ENCODE results near the gene RFT1.
A peak's percentile ranks its signal among the peaks of the same experiment; 100 is the strongest.

The RFT1 gene

GRCh38 chr3:53092216-53092615 lies 38.0 kb downstream of the RFT1 start:
- no peak for TF ChIP-seq CTCF (IDR thresholded peaks at IDR 0.05; ENCODE audit: poor library complexity, severe bottlenecking)
- Histone ChIP-seq H3K27ac (ENCODE audit: poor library complexity, severe bottlenecking) (no peak overlapping the region), H3K4me3 (ENCODE audit: severe bottlenecking) (no peak overlapping the region), H3K4me1 (ENCODE audit: insufficient read depth, poor library complexity, severe bottlenecking) (no peaks in the 10 kb centered on the region), H3K27me3 (ENCODE audit: insufficient read depth, poor library complexity, severe bottlenecking) (no peaks in the 10 kb centered on the region), H3K9me3 (ENCODE audit: severe bottlenecking) (no peaks in the 10 kb centered on the region), H3K36me3 (ENCODE audit: low read depth) (peaks cover 26% of the 10 kb centered on the region)
- DNase-seq (ENCODE audit: low spot score) (no peak), ATAC-seq (ENCODE audit: low read depth) (no peak)

- Histone ChIP-seq H3K27me3 (ENCODE audit: insufficient read depth, poor library complexity, severe bottlenecking) (no peaks in the 10 kb centered on the region), H3K4me1 (ENCODE audit: insufficient read depth, poor library complexity, severe bottlenecking) (no peaks in the 10 kb centered on the region), H3K36me3 (ENCODE audit: low read depth) (peaks cover 22% of the 10 kb centered on the region), H3K4me3 (ENCODE audit: severe bottlenecking) (no peak overlapping the region), H3K27ac (ENCODE audit: poor library complexity, severe bottlenecking) (no peak overlapping the region), H3K9me3 (ENCODE audit: severe bottlenecking) (no peaks in the 10 kb centered on the region)
- TF ChIP-seq CTCF (IDR thresholded peaks at IDR 0.05; ENCODE audit: poor library complexity, severe bottlenecking), result no peak
- ATAC-seq (ENCODE audit: low read depth), result no peak
- no peak for DNase-seq (ENCODE audit: low spot score)
These were observed 39.2 kb downstream of the RFT1 start for GRCh38 chr3:53091011-53091410.

DNA sequence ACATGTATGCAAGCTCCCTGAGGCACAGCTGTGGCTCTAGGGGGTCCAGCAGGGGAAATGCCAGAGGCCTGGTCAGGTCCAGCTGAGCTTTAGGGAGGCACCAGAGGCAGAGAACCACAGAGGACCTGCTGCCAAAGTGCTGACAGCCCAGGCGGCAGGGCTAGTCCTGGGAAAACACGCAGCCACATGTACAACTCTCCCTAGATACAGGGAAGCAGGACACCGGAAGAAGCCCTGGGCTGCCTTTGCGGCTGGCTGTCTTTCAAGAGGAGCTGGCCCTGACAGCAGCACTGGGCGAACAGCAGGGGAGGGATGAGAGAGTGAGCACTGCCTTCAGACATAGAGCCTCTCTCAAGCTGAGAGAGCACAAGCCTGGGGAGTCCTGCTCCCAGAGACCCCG lies 40.7 kb downstream of the RFT1 start:
- no peaks in the 10 kb centered on the region for H3K4me1 ChIP-seq (ENCODE audit: insufficient read depth, poor library complexity, severe bottlenecking)
- H3K9me3 ChIP-seq (ENCODE audit: severe bottlenecking), result no peaks in the 10 kb centered on the region
- ATAC-seq (ENCODE audit: low read depth) (peak; percentile 55), DNase-seq (ENCODE audit: low spot score) (no peak)
- H3K27ac ChIP-seq (ENCODE audit: poor library complexity, severe bottlenecking), result no peak overlapping the region
- peaks cover 18% of the 10 kb centered on the region for H3K36me3 ChIP-seq (ENCODE audit: low read depth)
- H3K27me3 ChIP-seq (ENCODE audit: insufficient read depth, poor library complexity, severe bottlenecking), result no peaks in the 10 kb centered on the region
- no peak for TF ChIP-seq CTCF (IDR thresholded peaks at IDR 0.05; ENCODE audit: poor library complexity, severe bottlenecking)
- H3K4me3 ChIP-seq (ENCODE audit: severe bottlenecking), result no peak overlapping the region

DNA sequence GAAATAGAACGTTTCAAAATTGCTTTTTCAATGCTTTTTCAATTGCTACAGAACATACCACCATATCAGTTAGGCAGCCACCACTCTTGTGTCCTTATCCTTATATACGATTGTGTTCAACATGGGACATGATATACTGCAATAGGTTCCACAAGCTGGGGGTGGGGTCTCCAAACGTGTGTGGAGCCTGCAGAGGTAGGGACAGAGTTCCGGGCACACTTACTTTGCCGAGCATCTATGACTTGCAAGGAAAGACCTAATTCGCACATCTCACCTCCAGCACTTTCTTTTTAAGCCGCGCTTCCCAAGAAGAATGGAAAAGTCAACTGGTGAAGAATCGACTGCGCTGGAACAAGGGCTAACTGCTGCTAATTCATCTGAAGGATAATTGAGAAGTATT lies 44.8 kb downstream of the RFT1 start:
- no peaks in the 10 kb centered on the region for H3K9me3 ChIP-seq (ENCODE audit: severe bottlenecking)
- no peak overlapping the region for H3K27ac ChIP-seq (ENCODE audit: poor library complexity, severe bottlenecking)
- H3K36me3 ChIP-seq (ENCODE audit: low read depth), result no peaks in the 10 kb centered on the region; the same call in 1 of the 2 replicates
- H3K4me1 ChIP-seq (ENCODE audit: insufficient read depth, poor library complexity, severe bottlenecking), result no peaks in the 10 kb centered on the region
- H3K27me3 ChIP-seq (ENCODE audit: insufficient read depth, poor library complexity, severe bottlenecking), result no peaks in the 10 kb centered on the region
- TF ChIP-seq CTCF (IDR thresholded peaks at IDR 0.05; ENCODE audit: poor library complexity, severe bottlenecking), result no peak
- ATAC-seq (ENCODE audit: low read depth) (no peak), DNase-seq (ENCODE audit: low spot score) (no peak)
- no peak overlapping the region for H3K4me3 ChIP-seq (ENCODE audit: severe bottlenecking)

DNA sequence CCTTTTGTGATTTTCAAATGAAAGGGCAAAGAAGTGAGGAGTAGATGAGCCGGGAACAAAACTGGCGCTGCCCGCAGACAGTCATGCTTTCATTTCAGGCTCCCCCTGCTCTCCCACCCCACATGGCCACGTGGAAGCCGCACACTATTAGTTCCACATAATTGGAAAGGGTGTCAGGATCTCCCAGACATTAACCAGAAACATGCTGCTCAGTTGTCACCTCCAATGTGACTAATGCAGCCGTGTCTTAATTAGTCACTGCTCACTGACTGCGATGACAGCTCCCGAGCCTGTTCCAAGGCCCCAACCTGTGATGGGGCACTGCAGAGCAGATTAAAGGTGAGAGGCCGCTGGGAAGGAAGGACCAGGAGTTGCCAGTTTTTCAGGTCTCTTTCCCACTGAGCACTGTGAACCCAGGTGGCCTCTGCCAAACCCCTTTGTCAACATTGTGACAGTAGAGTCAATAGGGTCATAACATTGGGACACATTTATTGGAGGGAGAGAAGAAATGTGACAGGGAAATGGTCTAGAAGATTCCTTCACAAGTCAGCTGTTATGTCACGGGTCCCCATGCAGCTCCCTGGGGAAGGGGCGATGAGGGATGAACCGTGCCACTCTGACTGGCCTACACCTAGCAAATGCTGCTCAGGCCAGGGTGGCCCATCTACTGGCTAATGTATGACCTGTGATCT lies 45.8 kb downstream of the RFT1 start:
- Histone ChIP-seq H3K27me3 (ENCODE audit: insufficient read depth, poor library complexity, severe bottlenecking) (no peaks in the 10 kb centered on the region), H3K27ac (ENCODE audit: poor library complexity, severe bottlenecking) (no peak overlapping the region), H3K4me1 (ENCODE audit: insufficient read depth, poor library complexity, severe bottlenecking) (no peaks in the 10 kb centered on the region), H3K9me3 (ENCODE audit: severe bottlenecking) (no peaks in the 10 kb centered on the region), H3K36me3 (ENCODE audit: low read depth) (no peaks in the 10 kb centered on the region), H3K4me3 (ENCODE audit: severe bottlenecking) (no peak overlapping the region)
- ATAC-seq (ENCODE audit: low read depth) (peak; percentile 36; the same call in 1 of the 3 replicates), DNase-seq (ENCODE audit: low spot score) (no peak)
- TF ChIP-seq CTCF (IDR thresholded peaks at IDR 0.05; ENCODE audit: poor library complexity, severe bottlenecking), result no peak

All from RWPE2 (cell line).